K562 (cell line): Measurements from ENCODE around the gene GLCCI1. TPM values are rescaled to one million over a fixed set of nuclear protein-coding genes. Genes with fewer than 3 reads are reported as not detected.

ENCODE experiments used
- ATAC-seq: fragments of 200-7000 bp; cut with Tn5 transposase; 3 replicates; pipeline ENCODE4 v1.9.1; 2020; ENCODE audit warnings: moderate library complexity
- BruUV-seq: library from RNA; stranded (reverse); fragments of 400-500 nt; replicated peaks from 2 replicates; lab custom pipeline; 2021; lab: Mats Ljungman, UMichigan
- CTCF ChIA-PET: fragments of 300-600 bp; formaldehyde crosslinking; extraction: SDS; loops from one replicate; lab custom pipeline; 2021; ENCODE audit warnings: low intra/inter-chr PET ratio; lab: Yijun Ruan, JAX
- POLR2A ChIA-PET: fragments of 300-600, 350-650 bp; sonication (Branson Sonifier 250); formaldehyde crosslinking; extraction: SDS; loops from one replicate; lab custom pipeline; 2021; ENCODE audit warnings: antibody characterized with exemption, inconsistent platforms; lab: Yijun Ruan, JAX
- DNase-seq, 4 experiments: peaks; one replicate each; pipeline versions ENCODE4 v3.0.0 to v3.0.0-alpha.2; 2011 to 2018; ENCODE audit warnings: low spot score in 3 of 4, mixed read lengths in 3 of 4; ENCODE audit errors: extremely low read depth in 1 of 4
- FAIRE-seq: peaks from 2 replicates; lab custom pipeline; 2011; peaks lifted over from hg19 to GRCh38; lab: Jason Lieb, UNC
- H2AFZ ChIP-seq: 2 replicates; pipeline ENCODE4 v1.6.0; 2011; ENCODE audit warnings: low read depth, low read length, control low read depth, inconsistent platforms
- H3K27ac ChIP-seq: fragments of 200-600 bp; 3 replicates; pipeline ENCODE4 v1.8.0; 2011; ENCODE audit warnings: low read depth, mild to moderate bottlenecking, control low read depth, inconsistent platforms, low read length, moderate library complexity, mixed read lengths; ENCODE audit errors: extremely low read depth
- H3K27me3 ChIP-seq, 2 experiments: fragments of 300-600 bp in 1 of 2; 2 replicates in 1 of 2; 3 replicates in 1 of 2; pipeline versions ENCODE4 v1.6.0 to v1.8.0; 2011; ENCODE audit warnings: inconsistent platforms in 2 of 2, low read length in 2 of 2, mild to moderate bottlenecking in 1 of 2, mixed read lengths in 1 of 2, moderate library complexity in 1 of 2; ENCODE audit not compliant: control insufficient read depth in 2 of 2, insufficient read depth in 2 of 2
- H3K36me3 ChIP-seq: fragments of 300-600 bp; 3 replicates; pipeline ENCODE4 v1.8.0; 2011; ENCODE audit warnings: mild to moderate bottlenecking, low read length, inconsistent platforms; ENCODE audit not compliant: control insufficient read depth, insufficient read depth
- H3K4me1 ChIP-seq, 2 experiments: fragments of 200-600 bp in 1 of 2; replicated peaks in 1 of 2; 2 replicates in 1 of 2; 3 replicates in 1 of 2; pipeline versions ENCODE4 v1.5.1 to v1.8.0; 2011; ENCODE audit warnings: inconsistent platforms in 2 of 2, low read length in 2 of 2, mild to moderate bottlenecking in 1 of 2, mixed read lengths in 1 of 2, moderate library complexity in 1 of 2; ENCODE audit not compliant: control insufficient read depth in 2 of 2, insufficient read depth in 2 of 2
- H3K4me2 ChIP-seq: 2 replicates; pipeline ENCODE4 v1.6.1; 2011; ENCODE audit warnings: low read length, control low read depth, inconsistent platforms, mixed read lengths; ENCODE audit not compliant: insufficient read depth
- H3K4me3 ChIP-seq: fragments of 200-600 bp; sonication (generic), shearing (Covaris generic); 2 replicates; pipeline ENCODE4 v1.5.1; 2016; ENCODE audit warnings: control low read depth, inconsistent platforms
- H3K79me2 ChIP-seq: fragments of 200-600 bp; 3 replicates; pipeline ENCODE4 v1.8.0; 2011; ENCODE audit warnings: low read length, inconsistent platforms; ENCODE audit not compliant: control insufficient read depth, insufficient read depth
- H3K9ac ChIP-seq, 2 experiments: 2 replicates each; pipeline versions ENCODE4 v1.6.0 to v1.6.1; 2011; ENCODE audit warnings: low read depth in 2 of 2, low read length in 2 of 2, control low read depth in 1 of 2, inconsistent platforms in 1 of 2, mild to moderate bottlenecking in 1 of 2, mixed read lengths in 1 of 2; ENCODE audit not compliant: insufficient read depth in 1 of 2
- H3K9me1 ChIP-seq: one replicate; pipeline ENCODE4 v1.6.0; 2011; ENCODE audit warnings: inconsistent platforms, mild to moderate bottlenecking, low read length, moderate library complexity; ENCODE audit not compliant: control insufficient read depth, insufficient read depth
- H3K9me3 ChIP-seq: replicated peaks from 2 replicates; pipeline ENCODE4 v1.5.1; 2011; ENCODE audit warnings: low read depth, low read length, inconsistent platforms; ENCODE audit not compliant: control insufficient read depth, insufficient read depth
- H4K20me1 ChIP-seq: replicated peaks from 2 replicates; pipeline ENCODE4 v1.6.1; 2011; ENCODE audit warnings: low read length, inconsistent platforms, mixed read lengths; ENCODE audit not compliant: control insufficient read depth, insufficient read depth
- MEIS2 ChIP-seq: fragments of 450-650 bp; IDR thresholded peaks from 2 replicates; pipeline ENCODE4 v1.6.1; 2014; ENCODE audit warnings: mild to moderate bottlenecking; ENCODE audit not compliant: partially characterized antibody
- NCOA6 ChIP-seq: fragments of 450-650 bp; IDR thresholded peaks from 2 replicates; pipeline ENCODE4 v1.6.1; 2017; ENCODE audit warnings: mild to moderate bottlenecking
- TAF7 ChIP-seq: fragments of 450-650 bp; IDR thresholded peaks from 2 replicates; pipeline ENCODE4 v1.6.1; 2016; ENCODE audit warnings: missing genetic modification characterization, missing compliant biosample characterization
- TAF9B ChIP-seq: fragments of 450-650 bp; IDR thresholded peaks from 2 replicates; pipeline ENCODE4 v1.6.1; 2018; ENCODE audit warnings: mild to moderate bottlenecking; ENCODE audit not compliant: partially characterized antibody
- TRIM28 ChIP-seq: fragments of 450-650 bp; IDR thresholded peaks from 2 replicates; pipeline ENCODE4 v1.6.1; 2017
- WGBS: fragments of 100-300 bp; shearing (Covaris generic); methylation state at CpG from one replicate; pipeline ENCODE4 v1.1.6; 2016; ENCODE audit warnings: low coverage, mixed read lengths; ENCODE audit not compliant: insufficient coverage; ENCODE audit errors: missing lambda C conversion rate; 5-methylcytosine and 5-hydroxymethylcytosine counted together
- in situ Hi-C: fragments of 300-500 bp; cut with MboI; formaldehyde crosslinking; loops from 4 replicates; pipeline ENCODE4 v1.15.0; 2018; ENCODE audit warnings: inconsistent platforms, mixed read lengths
- intact Hi-C: fragments of 100-400 bp; cut with micrococcal nuclease; formaldehyde crosslinking; loops from 2 replicates; pipeline ENCODE4 v1.14.2; 2022
- polyA plus RNA-seq, 8 experiments: library from polyadenylated mRNA; depleted of rRNA in 4 of 8; stranded (reverse) in 5 of 8; unstranded in 3 of 8; fragments of >200 nt; fragmentation: Nextera tagmentation in 2 of 8; fragmentation: Illumina TruSeq in 1 of 8; extraction: Ambion mirVana in 2 of 8; extraction: Trizol in 1 of 8; gene quantifications; 2 replicates each; pipeline versions ENCODE4 v1.2.1 to v1.2.3, GENCODE V29; 2011 to 2014; ENCODE audit warnings: inconsistent platforms in 1 of 8, missing spikeins in 1 of 8
- total RNA-seq, 7 experiments: library from RNA; depleted of rRNA in 6 of 7; stranded (reverse); fragments of >200 nt in 6 of 7; fragmentation: Illumina TruSeq in 2 of 7; extraction: Trizol in 2 of 7; gene quantifications; 2 replicates each; pipeline versions ENCODE4 v1.2.1 to v1.2.3, GENCODE V29; 2011 to 2021; ENCODE audit warnings: low replicate concordance in 1 of 7
- TF ChIP-seq, protein P1 (sequence below): sonication (generic); formaldehyde crosslinking; IDR thresholded peaks from 2 replicates; pipeline ENCODE4 v1.8.0; 2022; ENCODE audit warnings: mild to moderate bottlenecking, low read depth, missing genetic modification reagents

Gene GLCCI1
- total and polyA plus RNA-seq, 9 of the 15 experiments (the other 6 are each of a cell fraction or from before 2014, with no cell fraction given), result 2.7 to 11.9 (median 7.2) TPM

DNA sequence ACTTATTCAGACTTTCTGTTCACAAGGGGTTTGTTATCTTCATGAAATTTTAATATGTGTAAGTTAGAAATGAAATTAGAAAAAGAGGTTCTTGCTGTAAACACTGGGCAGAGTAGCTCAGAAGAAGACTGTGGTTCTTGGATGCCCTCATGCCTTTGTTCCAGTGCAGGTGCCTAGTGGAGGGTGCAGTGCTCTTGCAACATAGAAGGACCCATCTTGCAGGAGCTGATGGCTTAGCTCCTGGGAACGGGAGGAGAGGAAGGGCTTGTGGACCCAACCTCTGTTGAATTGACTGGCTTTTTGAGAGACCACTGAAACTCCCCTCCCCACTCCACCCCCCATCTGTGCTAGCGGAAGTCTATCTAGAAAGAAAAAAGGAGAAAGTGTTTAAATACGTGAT, 116.8 kb downstream of the GLCCI1 start:
- no TSS peak for BruUV-seq
- Histone ChIP-seq H3K36me3 (0 out of 3 replicates have a peak, but pooled peaks cover 6% of the 10 kb centered on the region), H3K27me3 (no peaks in the 10 kb centered on the region), H3K4me1 (no peaks in the 10 kb centered on the region), H3K9me1 (no peaks in the 10 kb centered on the region), H3K4me3 (no peak overlapping the region), H3K4me2 (no peak overlapping the region), H3K9ac (no peak overlapping the region), H3K9me3 (no peaks in the 10 kb centered on the region), H2AFZ (no peak overlapping the region), H3K79me2 (no peaks in the 10 kb centered on the region), H4K20me1 (no peaks in the 10 kb centered on the region; the same call in 1 of the 2 replicates), H3K27ac (no peak overlapping the region)
- 63% methylated on average over 2 of the region's 3 CpGs for WGBS
- ChIA-PET CTCF (no interaction called here), POLR2A (interaction anchor here (0.7 to 1.9 kb wide), 4 partner anchors 11 to 26 kb away, joined by 3 to 7 read pairs (median 4); no protein-coding TSS in a partner anchor)
- no peak for FAIRE-seq
- DNase-seq, result no peak
- in situ Hi-C loops (no loop called here), intact Hi-C loops (no loop called here)
- no peak for ATAC-seq
- TF ChIP-seq NCOA6 (no peak), MEIS2 (no peak), TAF7 (tag) (no peak), TRIM28 (no peak)
- TF ChIP-seq, protein P1, sequence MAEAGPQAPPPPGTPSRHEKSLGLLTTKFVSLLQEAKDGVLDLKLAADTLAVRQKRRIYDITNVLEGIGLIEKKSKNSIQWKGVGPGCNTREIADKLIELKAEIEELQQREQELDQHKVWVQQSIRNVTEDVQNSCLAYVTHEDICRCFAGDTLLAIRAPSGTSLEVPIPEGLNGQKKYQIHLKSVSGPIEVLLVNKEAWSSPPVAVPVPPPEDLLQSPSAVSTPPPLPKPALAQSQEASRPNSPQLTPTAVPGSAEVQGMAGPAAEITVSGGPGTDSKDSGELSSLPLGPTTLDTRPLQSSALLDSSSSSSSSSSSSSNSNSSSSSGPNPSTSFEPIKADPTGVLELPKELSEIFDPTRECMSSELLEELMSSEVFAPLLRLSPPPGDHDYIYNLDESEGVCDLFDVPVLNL (CRISPR knock-in tag), result no peak

DNA sequence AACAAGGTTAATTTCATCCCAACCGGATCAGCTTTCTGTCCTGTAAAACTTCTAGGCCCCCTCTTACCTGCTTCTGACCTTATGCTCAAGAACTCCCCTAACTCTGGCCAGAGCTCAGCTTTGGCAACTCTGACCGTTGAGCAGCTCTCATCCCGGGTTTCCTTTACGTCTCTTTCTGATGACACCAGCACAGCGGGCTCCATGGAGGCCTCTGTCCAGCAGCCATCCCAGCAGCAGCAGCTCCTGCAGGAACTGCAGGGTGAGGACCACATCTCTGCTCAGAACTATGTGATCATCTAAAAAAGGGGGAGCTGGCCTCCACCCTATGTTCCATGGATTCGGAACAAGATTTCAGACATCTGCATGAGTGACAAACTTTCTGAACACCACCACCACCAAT, 117.6 kb downstream of the GLCCI1 start:
- no peaks in the 10 kb centered on the region for H3K4me1 ChIP-seq
- POLR2A ChIA-PET, result interaction anchor here (1.5 kb wide), 1 partner anchor 15 kb away, joined by 4 read pairs; no protein-coding TSS in a partner anchor
- FAIRE-seq (no peak), DNase-seq (no peak), ATAC-seq (no peak)
- H2AFZ ChIP-seq, result no peak overlapping the region
- no peaks in the 10 kb centered on the region; the same call in 1 of the 2 replicates for H4K20me1 ChIP-seq
- CTCF ChIA-PET, result no interaction called here
- 0 out of 3 replicates have a peak, but pooled peaks cover 6% of the 10 kb centered on the region for H3K36me3 ChIP-seq
- no peaks in the 10 kb centered on the region for H3K79me2 ChIP-seq
- H3K4me2 ChIP-seq, result no peak overlapping the region
- H3K27ac ChIP-seq, result no peak overlapping the region
- no peaks in the 10 kb centered on the region for H3K27me3 ChIP-seq
- H3K9ac ChIP-seq, result no peak overlapping the region
- intact Hi-C loops, result no loop called here
- H3K9me3 ChIP-seq, result no peaks in the 10 kb centered on the region
- WGBS, result 67% methylated on average over 6 of the region's 6 CpGs
- BruUV-seq, result no TSS peak
- no peak overlapping the region for H3K4me3 ChIP-seq
- H3K9me1 ChIP-seq, result no peaks in the 10 kb centered on the region
- in situ Hi-C loops, result no loop called here
- TF ChIP-seq TAF9B, result no peak
